ENCODE results near the gene PLEK.
"Not testable (repeated sequence)": the region's sequence is repeated elsewhere in the genome, so short reads cannot be mapped to it uniquely, and the experiment has no call there.

DNA sequence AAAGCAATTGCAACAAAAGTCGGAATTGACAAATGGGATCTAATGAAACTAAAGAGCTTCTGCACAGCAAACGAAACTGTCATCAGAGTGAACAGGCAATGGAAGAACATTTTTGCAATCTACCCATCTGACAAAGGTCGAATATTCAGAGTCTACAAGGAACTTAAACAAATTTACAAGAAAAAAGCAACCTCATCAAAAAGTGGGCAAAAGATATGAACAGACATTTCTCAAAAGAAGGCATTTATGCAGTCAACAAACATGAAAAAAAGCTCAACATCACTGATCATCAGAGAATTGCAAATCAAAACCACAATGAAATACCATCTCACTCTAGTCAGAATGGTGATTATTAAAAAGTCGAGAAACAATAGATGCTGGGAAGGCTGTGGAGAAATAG is 16.0 kb upstream of the PLEK start:
- TF ChIP-seq, protein P1, sequence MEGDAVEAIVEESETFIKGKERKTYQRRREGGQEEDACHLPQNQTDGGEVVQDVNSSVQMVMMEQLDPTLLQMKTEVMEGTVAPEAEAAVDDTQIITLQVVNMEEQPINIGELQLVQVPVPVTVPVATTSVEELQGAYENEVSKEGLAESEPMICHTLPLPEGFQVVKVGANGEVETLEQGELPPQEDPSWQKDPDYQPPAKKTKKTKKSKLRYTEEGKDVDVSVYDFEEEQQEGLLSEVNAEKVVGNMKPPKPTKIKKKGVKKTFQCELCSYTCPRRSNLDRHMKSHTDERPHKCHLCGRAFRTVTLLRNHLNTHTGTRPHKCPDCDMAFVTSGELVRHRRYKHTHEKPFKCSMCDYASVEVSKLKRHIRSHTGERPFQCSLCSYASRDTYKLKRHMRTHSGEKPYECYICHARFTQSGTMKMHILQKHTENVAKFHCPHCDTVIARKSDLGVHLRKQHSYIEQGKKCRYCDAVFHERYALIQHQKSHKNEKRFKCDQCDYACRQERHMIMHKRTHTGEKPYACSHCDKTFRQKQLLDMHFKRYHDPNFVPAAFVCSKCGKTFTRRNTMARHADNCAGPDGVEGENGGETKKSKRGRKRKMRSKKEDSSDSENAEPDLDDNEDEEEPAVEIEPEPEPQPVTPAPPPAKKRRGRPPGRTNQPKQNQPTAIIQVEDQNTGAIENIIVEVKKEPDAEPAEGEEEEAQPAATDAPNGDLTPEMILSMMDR (IDR thresholded peaks at IDR 0.05; ENCODE audit: insufficient read depth, low read length), result not testable (repeated sequence)
- TF ChIP-seq POLR2AphosphoS5 (IDR thresholded peaks at IDR 0.05; ENCODE audit: low read depth); SPI1 (IDR thresholded peaks at IDR 0.05; ENCODE audit: borderline replicate concordance, low read depth): not testable (repeated sequence)
- TF ChIP-seq, protein P2, sequence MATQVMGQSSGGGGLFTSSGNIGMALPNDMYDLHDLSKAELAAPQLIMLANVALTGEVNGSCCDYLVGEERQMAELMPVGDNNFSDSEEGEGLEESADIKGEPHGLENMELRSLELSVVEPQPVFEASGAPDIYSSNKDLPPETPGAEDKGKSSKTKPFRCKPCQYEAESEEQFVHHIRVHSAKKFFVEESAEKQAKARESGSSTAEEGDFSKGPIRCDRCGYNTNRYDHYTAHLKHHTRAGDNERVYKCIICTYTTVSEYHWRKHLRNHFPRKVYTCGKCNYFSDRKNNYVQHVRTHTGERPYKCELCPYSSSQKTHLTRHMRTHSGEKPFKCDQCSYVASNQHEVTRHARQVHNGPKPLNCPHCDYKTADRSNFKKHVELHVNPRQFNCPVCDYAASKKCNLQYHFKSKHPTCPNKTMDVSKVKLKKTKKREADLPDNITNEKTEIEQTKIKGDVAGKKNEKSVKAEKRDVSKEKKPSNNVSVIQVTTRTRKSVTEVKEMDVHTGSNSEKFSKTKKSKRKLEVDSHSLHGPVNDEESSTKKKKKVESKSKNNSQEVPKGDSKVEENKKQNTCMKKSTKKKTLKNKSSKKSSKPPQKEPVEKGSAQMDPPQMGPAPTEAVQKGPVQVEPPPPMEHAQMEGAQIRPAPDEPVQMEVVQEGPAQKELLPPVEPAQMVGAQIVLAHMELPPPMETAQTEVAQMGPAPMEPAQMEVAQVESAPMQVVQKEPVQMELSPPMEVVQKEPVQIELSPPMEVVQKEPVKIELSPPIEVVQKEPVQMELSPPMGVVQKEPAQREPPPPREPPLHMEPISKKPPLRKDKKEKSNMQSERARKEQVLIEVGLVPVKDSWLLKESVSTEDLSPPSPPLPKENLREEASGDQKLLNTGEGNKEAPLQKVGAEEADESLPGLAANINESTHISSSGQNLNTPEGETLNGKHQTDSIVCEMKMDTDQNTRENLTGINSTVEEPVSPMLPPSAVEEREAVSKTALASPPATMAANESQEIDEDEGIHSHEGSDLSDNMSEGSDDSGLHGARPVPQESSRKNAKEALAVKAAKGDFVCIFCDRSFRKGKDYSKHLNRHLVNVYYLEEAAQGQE (IDR thresholded peaks at IDR 0.05; ENCODE audit: insufficient replicate concordance, low read depth), result not testable (repeated sequence)

Measured in HL-60 (cell line).